Gastrocnemius medialis (tissue), 4 donors: Measurements from ENCODE around the gene AFF3.

Experiments
- CTCF ChIP-seq, 5 experiments: fragments of 450-650 bp in 3 of 5; fragments of 200-600 bp in 2 of 5; sonication (generic) in 2 of 5; IDR thresholded peaks in 4 of 5; conservative IDR thresholded peaks in 1 of 5; 1 replicate in 4 of 5; 2 replicates in 1 of 5; pipeline ENCODE4 v1.5.1; 2016 to 2019; ENCODE audit warnings: antibody characterized with exemption in 5 of 5, mild to moderate bottlenecking in 3 of 5, moderate library complexity in 3 of 5
- POLR2A ChIP-seq, 2 donors: fragments of 450-650 bp; IDR thresholded peaks; one replicate each; pipeline ENCODE4 v1.6.1; 2017; ENCODE audit warnings: antibody characterized with exemption in 2 of 2, mild to moderate bottlenecking in 2 of 2, moderate library complexity in 2 of 2

GRCh38 chr2:100052650-100053049, 89.7 kb downstream of the AFF3 start:
- no peak for TF ChIP-seq CTCF (IDR thresholded peaks at IDR 0.05 in 4 of 5, conservative IDR thresholded peaks at IDR 0.05 in 1 of 5)
- no peak for TF ChIP-seq POLR2A (IDR thresholded peaks at IDR 0.05)
